GM04503 (cell line): Measurements from ENCODE around the gene FAM107B.
A peak's percentile ranks its signal among the peaks of the same experiment; 100 is the strongest.

Experiments used
- DNase-seq: peaks from one replicate; pipeline ENCODE4 v3.0.0-alpha.2; 2012; ENCODE audit warnings: low read depth

FAM107B gene

GRCh38 chr10:14624600-14624999 lies 150.1 kb downstream of the FAM107B start:
- DNase-seq = no peak

DNA sequence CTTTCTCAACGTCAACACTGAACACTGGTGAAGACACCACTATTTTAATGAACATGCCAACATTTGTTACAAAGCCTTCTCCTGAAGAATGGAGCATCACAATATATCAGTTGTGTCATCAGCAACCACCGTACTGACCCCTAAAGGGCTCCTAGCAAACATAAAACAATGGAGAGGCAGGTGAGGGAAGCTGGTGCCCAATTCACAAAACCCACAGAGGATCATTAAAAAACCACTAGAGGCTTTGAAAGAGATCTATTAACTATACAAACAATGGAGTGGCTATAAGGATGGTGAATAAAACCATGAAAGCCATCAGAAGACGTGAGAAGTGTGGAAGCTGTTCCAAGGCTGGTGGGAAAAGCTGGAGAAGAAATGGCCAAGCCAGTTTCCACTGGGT lies 150.8 kb downstream of the FAM107B start:
- no peak for DNase-seq

- DNase-seq = no peak
Observed at GRCh38 chr10:14621037-14621436, 153.7 kb downstream of the FAM107B start.

- DNase-seq = no peak
Observed at GRCh38 chr10:14618674-14619073, 156.0 kb downstream of the FAM107B start.

DNA sequence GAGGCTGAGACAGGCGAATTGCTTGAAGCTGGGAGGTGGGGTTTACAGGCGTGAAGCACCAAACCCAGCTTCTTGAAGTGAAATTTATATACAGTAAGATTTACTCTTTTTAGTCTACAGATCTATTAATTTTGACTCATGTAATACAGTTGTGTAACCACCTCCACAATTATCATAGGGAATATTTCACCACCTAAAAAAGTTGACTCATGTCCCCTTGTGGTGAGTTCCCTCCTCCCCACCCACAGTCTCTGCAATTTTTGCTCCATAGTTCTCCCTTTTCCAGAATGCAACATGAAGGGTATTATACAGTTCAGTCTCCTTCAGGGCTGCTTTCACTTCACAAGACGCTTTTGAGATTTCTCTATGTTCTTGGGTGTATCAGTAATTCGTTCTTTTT lies 156.8 kb downstream of the FAM107B start:
- DNase-seq = peak; percentile 6

DNA sequence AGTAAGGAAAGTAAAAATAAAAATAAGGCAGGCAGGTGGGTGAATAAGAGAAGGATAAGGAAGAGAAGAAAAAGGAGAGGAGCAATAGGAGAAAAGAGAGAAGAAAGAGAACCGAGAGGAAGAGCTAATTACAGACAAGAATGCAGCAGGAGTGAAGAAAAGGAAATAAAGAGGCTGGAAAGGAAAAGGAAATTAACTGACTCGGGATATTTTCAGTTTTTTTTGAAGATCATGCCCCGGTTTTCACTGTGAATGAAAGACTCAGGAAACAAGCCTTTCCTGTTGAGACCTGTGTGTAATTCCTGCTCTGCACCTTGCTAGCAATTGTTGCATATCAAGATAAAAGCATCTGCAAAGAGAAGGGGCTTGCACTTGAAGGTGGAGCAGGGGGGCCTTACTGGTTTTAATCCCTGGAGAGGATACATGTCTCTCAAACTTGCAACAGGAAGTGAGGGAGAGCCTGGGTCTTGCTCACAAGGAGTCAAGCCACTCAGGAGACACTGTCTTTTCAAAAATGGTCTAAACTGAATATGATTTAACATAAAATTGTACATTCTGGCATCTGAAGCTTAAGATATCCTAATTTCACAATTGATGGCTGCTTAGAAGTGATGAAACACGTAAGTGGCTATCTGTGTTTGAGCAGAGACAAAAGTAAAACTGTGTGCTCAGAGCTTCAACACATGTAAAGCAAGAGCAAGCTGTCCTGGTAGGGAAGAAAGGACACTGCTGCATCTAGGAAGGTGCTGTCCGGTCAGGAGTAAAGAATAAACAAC lies 157.6 kb downstream of the FAM107B start:
- DNase-seq = no peak

- no peak for DNase-seq
Observed at GRCh38 chr10:14616465-14616864, 158.2 kb downstream of the FAM107B start.

- no peak for DNase-seq
Observed at GRCh38 chr10:14613588-14613920, 161.1 kb downstream of the FAM107B start.

GRCh38 chr10:14612873-14613587 lies 161.7 kb downstream of the FAM107B start:
- no peak for DNase-seq

- DNase-seq = no peak
Observed at GRCh38 chr10:14611968-14612693, 162.6 kb downstream of the FAM107B start.

GRCh38 chr10:14609178-14609577 lies 165.5 kb downstream of the FAM107B start:
- DNase-seq = no peak

DNA sequence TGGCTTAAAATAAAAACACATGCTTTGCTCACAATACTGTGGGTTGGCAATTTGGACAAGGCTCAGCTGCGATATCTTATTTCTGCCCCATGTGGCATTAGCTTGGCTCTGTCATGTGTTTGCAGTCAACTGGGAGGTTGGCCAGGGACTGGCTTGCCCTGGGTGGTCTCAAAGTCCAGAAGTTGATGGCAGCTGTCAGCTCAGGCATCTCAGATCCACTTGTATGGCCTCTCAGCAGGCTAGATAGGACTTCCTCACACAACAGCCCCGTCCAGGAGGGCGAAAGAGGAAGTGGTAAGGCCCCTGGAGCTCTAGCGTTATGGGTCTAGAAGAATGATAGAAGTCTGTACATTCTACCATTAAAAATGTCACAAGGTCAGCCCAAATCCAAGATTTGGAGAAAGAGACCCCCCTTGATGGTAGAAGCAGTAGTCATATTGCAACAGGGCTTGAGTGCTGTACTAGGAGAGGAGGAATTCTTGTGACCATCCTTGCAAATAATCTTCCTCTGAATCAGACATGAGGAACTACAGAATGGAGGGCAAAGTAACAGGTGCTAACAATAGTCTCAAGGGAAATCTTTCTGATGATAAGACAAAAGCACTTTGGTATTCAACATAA lies 166.2 kb downstream of the FAM107B start:
- no peak for DNase-seq

DNA sequence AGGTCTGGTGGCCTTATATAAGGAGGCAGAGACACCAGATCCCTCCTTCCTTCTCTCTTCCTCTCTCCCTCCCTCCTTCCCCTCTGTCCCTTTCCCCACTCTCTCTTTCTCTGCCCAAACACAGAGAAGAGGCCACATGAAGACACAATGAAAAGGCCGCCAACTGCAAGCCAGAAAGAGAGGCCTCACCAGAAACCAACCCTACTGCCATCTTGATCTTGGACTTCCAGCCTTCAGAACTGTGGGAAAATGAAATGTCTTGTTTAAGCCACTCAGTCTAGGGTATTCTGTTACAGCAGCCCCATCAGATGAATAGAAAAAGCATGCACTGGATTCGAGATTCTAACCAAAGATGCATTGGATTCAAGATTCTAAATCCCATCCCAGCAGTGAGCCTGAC lies 168.1 kb downstream of the FAM107B start:
- no peak for DNase-seq

DNA sequence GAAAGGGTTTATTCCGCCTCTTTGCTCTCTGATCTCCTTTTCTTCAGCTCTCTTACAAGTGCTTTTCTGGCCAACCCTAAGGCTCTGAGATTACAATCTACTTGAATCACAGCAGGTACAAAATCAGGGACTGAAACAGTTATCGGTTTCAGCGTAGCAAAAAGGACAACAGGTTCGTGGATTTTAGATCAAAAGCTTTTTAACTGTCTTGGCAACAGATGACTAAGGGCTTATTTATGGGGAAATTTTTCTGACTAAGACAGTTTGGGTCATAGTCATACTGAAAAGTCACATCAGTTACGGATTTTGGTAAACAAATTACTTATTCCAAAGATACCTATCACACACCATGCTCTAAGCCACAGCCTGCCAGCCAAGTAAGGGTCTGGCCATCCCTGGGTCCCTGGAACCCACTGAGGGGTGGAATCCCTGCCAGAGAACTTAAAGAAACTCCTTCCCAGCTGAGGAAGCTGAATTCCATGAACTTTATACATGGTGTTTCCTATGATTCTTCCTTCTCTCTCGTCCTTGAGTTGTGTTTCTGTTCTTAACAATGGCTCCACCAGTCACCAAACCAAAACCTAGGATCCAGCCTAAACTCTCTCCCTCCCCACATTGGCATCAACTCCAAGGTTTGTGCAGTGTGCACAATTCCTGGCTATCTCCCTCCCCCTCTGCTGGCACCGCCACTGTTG lies 169.3 kb downstream of the FAM107B start:
- DNase-seq = peak; percentile 26

DNA sequence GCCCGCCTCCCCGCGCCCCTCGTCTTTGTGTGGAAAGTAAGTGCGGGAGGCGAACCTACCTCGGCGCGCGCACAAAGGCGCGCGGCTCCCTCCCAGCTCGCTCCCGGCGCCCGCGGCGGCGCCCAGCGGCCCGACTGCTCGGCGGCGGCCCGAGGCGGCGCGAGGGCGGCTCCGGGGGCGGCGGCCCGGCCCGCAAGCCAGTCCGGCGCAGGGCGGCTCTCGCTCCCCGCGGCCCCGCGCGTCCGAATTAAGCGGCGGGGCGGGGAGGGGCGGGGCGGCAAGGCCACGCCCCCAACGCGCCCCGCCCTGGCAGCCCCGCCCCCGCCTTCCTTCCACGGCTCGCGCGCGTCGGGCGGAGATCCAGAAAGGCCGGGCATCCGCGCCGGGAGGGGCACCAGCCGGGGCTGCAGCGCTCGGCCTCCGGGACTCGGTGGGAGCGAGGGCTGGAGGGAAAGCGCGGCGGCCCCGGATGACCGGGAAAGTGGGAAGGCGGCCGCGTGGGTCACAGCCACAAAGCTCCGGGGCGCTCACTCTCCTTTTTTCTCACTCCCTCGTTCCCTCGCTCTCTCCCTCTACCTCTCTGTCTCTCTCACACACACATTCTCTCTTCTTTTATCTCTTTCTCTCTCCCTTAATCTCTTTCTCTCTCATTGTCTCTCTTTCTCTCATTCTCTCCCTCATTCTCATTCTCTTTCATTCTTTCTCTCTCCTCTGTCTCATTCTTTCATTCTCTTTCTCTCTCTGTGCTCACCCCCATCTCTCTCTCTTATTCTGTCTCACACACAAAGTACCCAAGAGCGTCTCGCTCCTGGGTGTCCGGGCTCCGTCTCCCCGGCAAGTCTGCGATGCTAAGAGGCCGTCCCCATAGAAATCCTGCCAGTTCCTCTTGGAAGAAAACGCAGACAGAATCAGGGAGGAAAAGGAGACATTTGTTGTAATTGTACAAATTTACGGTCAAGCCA lies 170.2 kb downstream of the FAM107B start:
- DNase-seq = peak; percentile 10

GRCh38 chr10:14603534-14604102 lies 171.1 kb downstream of the FAM107B start:
- no peak for DNase-seq

DNA sequence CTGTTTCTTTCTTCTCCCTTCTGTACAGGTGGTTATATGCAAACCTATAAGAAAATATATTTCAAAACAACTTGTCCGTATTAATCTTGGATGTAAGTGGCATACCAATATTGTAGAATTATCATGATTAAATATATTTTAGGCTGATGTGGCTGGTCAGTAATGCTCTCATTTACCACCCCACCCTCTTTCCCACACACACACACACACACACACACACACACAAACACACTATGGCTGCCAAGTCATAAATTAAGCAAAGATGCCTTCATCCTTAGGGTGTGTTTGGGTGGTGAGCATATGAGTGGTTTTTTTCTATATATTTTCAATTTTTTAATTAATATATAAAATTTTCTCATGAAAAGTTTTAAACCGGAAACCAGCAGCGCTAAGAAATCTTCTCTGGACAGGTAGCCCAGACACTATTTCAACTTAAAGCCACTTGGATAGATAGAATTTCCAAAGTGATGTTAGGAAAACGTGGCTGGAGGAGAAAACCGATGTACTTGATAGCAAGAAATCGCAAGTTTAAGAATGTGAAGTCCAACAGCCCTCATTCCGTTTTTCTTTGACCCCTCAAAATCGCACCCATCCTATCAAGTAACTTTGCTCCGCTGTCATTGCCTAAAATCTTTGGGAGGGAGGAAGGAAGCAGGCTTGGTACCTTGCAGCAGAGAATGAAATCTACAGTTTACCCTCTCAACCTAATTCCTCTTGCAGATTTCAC lies 171.7 kb downstream of the FAM107B start:
- DNase-seq = no peak

DNA sequence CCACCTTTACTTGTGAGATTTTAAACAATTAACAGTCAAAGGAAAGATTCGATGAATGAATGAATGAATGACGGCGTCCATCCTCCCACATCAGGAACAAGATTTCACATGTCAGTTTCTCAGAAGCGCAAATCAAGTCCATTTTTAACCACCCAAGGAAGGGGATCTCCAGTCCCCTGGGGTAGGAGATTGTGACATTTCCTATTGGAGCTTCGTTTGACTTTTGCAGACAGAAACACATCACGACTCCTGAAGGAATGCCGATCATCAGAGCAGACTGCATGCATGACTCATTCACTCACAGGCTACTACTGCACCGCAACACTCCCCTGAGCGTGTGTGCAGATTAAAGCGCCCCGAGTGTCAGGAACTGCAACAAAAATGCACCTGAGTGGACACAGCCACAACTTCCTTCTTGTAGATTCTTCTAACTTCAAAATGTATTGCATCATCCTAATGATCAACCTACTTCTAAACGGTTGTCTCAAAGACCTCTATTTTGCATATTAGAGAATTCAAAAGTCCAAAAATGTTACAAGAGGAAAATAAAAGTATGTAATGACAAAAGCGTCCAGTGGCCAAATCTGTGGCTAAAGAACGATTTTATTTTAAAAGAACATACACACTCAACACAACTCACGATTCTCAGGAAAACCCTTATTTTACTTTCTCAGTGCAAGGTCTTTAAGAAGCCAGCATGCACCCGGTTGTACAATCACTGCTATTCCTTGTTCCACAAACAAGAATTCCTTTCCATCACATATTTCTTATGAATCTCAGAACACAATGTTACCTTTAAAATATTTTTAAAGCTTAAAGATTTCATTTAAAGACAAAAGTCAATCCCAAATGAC lies 172.6 kb downstream of the FAM107B start:
- no peak for DNase-seq

GRCh38 chr10:14601326-14601725 lies 173.4 kb downstream of the FAM107B start:
- no peak for DNase-seq
